HG03135 (cell line): ENCODE results near the gene PAK6.

Source experiments
- ATAC-seq: cut with Tn5 transposase; IDR thresholded peaks from one replicate; pipeline ENCODE4 v1.9.1; 2021; ENCODE audit warnings: mild to moderate bottlenecking, moderate library complexity; ENCODE audit not compliant: unreplicated experiment

PAK6 gene

DNA sequence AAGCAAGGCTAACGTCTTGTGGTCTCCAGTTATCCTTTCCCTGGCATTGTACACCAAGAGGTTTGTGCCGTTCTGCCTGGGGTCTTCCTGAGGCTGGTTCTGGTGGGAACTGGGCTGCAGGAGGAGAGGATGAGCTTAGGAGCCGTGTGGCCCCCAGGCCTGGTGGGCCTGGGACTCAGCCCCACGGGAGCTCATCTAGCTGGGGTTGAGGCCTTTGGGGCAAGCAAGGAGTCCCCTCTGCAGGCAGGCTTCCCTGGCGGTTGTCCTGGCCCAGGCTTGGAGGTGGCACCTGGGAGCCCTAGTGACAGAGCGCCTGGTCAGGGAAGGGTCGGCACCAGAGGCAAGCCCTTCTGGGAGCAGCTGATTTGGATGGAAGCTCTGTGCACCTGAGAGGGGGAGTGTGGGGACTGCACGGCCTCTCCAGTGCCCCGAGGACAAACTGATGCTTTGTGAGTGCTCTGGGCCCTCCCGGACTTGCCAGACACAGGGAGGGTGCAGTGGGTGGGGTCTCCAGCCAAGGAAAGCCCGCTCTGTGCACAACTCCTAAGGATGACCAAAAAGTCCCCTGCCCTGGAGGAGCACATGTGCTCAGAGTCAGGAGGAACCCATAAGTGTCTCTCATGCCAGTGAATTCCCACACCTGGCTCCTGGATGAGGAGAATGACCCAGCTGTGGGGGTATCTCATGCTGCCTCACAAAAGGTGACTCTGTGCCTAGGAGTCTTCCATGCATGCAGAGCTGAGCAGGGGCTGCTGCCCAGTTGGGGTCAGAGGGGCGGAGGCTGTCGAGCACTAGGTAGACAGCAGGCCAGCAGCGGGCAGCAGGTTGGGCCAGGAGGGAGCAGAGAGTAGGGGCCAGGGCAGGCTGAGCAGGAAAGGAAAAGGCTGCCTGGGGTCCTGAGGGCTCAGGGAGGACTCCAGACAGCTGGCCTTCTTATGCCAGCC is 2.7 kb downstream of the PAK6 start:
- ATAC-seq, result no peak

DNA sequence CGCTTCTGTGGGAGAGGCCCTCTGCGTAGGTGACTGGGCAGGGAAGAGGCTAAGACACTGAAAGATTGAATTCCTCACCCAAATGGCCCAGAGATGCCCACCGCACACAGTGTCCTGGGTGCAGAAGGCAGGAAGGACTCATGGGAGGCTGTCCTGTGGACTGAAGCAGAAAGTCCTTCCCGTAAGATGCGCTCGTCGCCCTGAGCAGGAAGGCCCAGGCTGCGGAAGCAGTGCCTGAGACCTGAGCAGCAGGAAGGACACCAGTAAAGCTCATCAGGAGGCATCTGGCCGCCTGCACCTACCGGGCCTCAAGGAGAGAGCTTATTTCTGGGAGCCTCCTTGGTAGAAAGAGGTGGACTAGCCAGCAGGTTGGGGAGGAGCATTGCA is 3.3 kb downstream of the PAK6 start:
- ATAC-seq, result no peak

DNA sequence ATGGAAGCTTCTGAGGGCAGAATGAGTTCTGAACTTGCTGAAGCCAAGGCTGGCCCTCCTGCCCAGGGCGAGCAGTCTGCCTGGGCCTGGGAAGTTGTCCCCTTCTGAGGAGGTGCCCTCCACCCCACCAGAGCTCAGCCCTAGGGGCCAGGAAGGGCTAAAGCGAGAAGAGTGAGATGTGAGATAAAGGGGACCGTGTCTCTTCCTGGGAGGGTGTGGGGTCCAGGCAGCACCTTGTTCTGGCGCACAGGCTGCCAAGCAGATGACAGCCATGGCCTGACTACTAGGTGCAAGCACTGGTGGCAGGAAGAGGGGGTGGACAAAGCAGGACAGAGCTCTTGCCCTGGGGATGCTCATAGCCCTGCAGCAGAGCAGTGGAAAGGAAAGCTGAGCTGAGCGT is 3.7 kb downstream of the PAK6 start:
- no peak for ATAC-seq

DNA sequence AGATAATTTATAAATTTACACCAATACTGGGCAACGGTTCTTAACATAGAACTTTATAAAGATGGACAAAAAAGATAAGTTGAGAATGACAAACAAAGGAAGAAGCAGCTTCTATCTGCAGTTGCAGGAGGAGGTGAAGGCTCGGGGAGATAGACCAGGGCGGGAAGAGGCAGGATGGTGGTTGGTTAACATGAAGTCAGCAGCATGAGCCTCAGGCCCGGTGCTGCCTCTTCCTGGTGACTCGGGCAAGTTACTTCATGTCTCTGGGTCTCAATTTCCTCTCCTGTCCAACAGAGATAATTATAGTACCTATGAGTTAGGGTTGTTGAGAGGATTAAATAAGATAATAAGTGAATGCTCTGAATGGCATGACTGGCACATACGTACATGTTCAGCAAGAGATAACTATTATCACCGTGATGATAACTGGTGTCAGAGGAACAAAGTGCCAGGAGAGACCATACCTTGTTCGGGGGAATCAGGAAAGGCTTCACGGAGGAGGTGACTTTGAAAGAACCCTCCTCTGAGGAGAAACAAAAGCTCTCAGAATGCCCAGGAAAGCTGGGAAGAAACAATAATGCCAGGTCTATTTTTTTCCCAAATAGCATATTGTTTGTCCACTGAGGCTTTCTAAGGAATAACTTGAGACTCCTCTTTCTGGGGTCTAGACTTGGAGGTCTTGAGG is 4.4 kb downstream of the PAK6 start:
- ATAC-seq, result no peak

DNA sequence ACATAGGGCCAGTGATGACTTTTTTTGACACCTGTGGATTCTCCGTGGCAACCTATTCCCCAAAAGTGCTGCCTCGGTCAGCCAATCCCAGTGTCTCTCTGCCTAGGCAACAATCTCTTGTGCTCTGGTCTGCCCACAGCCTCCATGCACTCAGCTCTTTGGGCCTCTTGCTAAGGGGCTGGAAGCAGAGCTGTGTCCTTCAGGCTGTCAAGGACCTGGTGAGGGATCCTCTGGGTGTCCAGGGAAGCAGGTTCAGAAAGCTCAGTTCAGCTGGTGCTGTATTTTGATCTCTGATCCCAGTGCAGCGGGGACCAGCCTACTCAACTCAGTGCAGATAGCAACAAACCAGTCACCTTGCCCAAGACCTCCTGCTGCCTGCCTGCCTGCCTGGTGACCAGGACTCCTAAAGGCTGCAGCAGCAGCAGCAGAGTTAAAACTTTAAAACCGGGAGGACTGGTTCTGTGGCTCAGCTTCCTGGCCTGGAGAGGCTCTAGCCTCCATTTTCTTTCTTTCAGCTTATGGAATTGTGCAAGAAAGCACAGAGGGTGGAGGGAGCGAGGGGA is 6.2 kb downstream of the PAK6 start:
- no peak for ATAC-seq

DNA sequence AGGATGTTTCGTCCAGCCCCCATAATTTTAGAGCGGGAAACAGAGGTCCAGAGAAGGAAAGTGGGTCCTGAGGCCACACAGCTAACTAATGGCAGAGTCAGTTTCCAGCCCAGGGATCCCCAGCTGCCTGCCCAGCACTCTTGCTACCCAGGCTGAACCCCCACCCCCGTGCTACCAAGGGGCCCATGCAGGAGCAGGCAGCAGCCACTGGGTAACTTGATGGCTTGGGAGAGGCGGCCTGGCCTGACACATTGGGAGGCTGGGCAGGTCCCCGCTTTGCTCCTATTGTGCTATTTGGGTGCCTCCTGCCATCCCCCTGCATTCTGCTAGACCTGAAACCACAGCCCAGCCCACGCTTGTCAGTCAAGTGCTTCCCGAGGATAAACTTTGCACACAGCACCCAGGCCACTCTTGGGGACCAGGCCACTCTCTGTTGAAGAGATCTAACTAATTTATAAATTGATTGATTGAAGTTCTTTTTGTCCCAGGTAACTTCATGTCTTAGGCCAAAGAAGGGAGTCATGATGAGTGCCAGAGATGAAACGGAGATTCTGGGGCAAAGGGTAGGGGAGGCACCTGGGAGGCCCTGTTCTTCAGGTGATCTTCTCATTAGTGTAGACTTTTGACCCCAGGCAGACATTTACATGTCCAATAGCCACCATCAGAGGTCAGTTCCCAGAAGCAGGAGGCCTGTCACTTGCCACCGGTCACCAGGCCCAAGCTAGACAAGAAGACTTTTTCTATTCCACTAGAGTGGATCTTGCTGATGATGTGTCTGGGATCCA is 7.0 kb downstream of the PAK6 start:
- ATAC-seq, result no peak

DNA sequence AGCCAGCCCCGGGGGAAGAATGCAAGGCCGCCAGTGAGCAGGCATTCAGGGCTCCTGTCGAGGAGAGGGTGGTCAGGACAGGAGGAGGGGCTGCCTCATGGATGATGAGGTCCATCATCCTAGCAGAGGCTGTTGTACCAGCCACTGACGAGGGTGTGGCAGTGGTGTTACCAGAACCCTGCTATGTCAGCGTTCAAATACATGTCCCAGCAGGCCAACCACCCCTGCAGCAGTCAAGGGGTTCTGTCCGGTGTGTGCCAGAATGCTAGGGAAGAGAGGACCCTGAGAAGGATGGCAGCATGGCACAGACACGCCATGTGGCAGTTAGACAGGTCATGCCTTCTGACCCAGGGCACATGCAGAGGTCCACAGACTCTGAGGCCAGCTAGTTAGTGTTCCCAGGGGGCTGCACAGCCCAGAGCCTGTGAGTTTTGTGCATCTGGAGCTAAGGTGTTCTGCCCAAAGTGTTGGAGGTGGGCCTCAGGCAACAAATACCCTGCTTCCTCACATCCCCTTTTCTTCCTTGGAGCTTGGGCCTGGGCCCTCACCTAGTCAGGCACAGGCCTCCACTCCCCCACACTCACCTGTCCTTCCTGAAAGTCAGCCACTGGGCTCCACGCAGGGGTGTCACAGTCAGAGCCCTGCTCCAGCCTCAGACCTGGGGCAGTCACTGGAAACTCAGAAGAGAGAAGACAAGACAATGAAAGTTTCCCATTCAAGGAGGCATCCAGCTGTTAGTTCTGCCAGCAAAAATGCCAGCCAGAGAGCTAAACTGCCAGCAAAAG is 7.8 kb downstream of the PAK6 start:
- no peak for ATAC-seq

DNA sequence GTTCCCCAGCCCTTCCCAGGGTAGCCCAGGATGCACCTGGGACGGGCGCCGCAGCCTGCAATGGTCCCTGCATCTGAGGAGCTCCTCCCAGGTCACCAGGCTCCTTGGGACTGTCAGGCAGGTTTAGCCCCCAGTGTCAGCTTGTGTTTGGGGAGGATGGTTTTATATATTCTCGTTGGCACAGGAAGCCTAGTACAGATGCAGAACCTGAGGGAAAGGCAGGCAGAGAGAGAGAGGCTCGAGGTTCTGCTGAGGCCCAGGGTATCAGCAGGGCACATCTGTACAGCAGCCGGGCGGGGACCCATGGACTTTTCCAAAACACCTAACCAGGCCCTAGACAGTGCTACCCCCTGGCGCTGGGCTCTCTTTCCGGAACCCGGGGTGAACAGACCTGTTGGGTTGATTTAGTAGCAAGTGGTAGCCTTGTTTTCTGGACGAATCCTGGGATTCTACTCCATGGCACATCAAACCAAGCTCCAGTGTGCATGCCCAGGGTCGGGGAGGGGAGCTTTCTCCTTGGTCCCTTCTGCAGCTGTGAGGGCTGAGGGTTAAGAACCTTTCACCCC is 8.6 kb downstream of the PAK6 start:
- ATAC-seq, result no peak

DNA sequence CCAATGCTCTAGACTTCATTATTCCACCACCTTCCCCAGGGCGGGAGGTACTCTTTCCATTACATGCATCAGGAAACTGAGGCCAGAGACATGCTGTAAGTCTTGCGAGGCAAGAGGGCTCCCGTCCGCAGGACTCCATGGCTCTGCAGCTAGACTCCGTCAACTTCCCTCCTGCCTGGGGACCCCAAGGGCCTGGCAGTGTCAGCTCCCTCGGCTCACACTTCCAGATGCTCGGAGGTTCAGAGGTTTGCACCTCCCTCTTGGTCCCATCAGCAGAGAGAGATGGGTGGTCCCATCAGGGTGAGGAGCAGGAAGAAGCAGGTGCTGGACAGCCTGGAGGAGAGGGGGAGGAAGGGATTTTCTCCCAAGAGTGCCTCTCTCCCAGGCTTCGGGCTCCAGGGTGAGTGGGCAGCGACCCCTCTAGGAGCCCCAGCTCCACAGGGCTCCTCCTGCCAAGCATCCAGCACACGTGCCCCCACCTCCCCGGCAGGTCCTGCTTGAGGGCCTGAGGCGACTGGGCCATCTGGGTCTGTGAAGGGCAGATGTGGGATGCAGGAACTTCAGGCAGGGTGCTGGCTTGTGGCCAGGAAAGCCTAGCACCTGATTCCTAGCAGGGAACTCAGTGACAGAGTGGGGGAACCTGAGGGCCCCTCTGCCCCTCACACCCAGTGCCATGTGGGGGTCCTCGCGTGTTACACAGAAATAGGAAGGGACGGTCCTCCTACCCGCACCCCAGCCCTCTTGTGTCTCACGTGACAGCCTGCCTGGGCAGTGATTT is 9.3 kb downstream of the PAK6 start:
- ATAC-seq, result no peak

DNA sequence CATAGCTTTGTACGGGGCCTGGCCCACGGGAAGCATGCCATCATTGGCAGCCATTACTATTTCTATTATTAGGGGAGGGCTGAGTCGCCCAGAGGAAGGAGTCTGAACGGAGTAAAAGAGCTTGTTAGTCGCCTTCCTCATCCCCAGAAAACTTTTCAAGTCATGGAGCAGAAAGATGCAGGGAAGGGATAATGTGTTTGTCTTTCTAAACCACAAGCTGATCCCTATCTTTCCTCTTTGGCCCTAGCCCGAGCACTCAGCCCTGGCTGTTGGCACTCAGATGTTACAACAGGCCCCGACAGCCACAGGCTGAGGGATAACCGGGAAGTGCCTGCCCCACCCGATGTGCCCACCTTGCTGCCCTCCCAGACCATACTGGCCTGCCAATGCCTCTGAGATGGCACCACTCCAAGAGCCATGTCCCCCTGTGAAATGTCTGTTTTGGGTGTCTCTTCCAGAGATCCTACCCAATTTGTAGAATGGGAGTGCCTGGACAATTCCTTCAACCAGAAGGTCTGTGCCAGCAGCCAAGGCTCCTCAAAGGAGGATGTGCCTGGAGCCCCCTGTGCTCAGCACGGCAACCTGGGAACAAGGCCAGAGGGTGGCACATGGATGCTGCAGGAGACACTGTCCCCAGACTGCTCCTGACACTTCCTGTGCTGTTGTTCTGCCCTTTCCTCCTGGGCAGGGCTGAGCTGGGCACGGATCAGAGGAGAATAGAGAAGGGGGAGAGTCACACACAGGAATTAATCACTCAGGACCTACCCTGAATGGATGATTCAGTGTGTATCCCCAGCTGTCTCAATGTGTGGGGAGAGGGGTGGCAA is 10.8 kb downstream of the PAK6 start:
- ATAC-seq, result no peak

DNA sequence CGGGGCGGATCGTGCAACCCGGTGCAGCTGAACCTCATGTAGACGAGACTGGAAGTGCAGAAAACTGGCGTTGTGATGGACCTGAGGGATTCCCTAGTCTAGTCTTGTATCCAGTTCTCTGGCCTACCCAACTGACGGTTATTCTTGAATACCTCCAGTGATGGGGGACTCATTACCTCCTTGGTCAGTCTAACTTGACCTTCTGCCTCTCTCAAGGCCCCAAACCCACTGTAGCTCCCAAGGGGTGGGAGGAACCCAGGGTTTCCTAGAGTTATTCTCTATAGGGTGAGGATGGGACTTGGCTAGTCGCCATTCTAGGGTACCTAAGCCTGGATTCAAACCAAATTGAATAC is 11.4 kb downstream of the PAK6 start:
- ATAC-seq, result no peak

DNA sequence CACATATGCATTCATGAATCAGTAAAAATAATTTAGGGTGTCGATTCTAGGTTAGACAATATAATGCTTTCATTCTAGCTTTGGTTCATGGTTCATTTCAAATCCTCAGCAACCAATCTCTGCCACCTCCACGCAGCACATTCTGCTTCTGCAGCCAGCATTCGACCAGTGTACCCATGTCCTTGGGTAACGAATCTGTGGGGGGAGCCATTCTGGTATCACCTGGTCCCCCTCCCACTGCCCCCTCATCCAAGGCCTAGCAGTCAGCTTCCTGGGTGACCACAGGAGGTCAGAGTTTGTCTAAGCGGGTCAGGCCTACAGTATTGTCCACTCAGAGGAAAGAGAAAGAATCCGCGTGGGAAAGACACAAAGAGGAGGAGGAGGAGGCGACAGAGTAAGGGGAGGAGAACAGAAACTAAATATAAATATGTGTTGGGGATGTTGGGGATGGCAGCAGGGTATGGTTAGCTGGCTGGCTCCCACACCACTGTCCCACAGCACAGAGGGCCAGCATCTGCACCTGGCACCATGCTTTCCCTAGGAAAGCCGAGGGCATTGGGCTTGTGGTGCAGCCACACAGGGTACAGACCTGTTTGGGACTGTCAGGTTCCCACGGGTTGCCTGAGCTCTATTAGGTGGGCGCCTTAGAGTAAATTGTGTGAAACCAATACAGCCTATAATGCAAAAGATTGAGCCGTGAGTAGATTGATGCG is 12.1 kb downstream of the PAK6 start:
- no peak for ATAC-seq

DNA sequence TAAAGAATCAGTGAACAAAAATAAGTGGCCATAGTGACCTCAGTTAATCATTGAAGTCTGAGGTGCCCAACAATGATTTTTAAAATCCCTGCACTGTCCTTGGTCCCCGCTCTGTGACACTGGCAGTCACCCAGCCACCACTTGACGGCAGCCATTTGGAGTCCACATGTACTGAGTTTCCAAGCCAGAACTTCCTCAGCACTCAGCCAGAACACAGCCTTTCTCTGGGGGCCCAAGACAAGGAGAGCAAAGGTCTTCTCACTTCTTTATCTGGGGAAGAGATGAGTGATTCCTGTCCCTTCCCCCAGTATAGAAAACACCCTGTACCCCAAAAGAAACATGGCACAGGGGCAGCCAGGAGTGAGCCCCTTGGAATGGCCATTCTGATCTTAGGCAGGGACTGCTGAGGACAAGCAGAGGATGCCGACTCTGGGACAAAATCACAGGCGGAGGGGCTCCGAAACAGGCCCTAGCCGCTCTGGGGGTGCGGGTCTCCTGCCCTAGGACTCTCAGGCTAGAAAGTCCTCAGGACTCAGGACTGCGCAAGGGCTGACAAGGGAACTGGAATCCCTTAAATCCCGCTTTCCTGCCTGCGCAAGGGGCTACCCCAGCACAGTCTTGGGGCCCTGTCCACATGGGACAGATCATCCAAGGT is 12.8 kb downstream of the PAK6 start:
- no peak for ATAC-seq

DNA sequence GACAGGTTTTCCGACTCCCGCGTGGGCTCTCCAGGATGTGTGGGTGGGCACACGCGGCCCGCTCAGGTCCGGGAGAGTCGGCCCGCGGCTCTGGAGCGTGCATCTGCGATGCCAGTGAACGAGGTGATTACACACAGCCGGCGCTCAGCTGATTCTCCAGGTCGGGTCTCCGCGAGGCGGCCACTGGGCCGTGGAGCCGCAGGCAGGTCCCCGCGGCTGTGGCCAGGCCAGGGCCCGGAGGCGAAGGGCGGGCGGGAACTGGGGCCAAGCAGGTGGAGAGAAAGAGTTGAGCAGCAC is 13.2 kb downstream of the PAK6 start:
- no peak for ATAC-seq

DNA sequence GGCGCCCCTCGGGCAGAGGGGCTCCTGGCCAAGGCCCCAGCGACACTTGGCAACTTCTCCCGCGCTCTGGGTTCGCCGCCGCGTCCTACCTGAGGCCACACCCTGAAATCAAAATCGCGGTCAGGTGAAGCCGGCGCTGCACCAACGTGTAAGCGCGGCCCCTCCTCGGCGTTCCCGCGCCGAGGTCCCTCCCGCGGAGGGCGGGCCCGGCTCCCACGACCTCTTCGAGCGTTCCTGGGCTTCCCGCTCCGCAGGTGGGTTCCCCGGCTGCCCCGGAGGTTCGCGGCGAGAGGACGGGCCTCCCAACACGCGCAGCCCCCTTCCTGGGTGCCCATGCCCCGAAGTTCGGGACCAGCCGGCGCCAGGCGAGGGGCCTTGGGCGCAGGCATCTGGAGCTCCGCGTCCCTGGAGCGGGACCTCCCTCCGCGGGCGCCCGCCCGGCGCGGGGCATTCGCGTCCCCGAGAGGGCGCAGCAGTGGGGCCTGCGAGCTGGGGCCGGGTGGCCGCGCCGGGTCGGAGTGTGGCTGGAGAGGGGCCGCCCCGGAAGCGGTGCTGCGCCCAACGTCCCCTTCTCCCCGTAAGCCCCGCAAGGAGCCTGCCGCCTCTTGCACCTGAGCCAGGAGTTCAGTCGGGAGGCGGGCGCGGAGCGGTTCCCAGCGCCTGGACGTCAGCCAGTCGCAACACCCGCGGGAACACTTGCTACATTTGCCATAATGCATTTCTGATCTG is 13.7 kb downstream of the PAK6 start:
- no peak for ATAC-seq

DNA sequence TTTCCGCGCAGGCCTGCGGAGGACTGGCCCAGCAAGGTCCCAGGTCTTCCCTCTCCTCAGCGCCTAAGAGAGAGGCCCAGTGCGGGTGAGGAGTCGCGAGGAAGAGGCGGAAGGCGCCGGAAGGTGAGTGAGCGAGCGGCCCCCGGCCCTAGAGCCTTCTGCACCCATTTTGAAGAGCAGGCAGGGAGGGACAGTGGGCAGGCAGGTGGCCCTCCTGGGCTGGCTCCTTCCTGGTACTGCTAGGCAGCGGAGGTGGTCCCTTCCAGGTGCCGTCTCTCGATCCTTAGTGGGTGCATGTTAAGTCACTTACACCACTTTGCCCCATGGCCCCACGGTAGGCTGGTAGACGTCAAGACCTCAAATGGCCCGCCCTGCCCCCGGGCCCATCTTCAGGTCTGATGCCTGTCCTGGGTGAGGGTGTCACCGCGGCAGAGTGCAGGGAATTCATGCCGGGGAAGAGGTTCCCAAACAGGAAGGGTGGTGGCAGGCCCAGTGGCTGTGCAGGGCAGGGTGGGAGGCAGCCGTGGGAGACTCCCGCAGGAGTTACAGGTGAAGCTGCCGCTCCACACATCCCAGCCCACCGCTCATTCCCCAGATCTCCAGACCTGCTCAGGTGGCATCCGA is 14.4 kb downstream of the PAK6 start:
- no peak for ATAC-seq

DNA sequence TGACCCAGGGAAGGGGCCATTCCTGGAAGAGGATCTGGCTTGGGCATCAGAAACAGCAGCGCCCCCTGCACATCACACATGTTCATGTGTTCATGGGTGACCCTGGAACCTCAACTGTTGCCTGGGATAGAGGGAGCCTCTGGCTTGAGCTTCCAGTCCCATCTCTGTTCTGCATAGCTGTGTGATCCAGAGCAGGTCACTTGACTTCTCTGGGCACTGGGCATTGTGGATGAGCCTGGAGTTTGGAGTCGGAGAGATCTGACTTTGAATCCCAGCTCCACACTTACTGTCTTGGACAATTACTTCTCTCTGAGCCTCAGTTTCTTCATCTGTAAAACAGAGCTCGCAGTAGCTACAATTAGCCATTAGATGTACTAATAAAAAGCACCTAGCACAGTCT is 15.6 kb downstream of the PAK6 start:
- no peak for ATAC-seq
